HG03575 (cell line): Measurements from ENCODE around the gene RNU2-63P.
A peak's percentile ranks its signal among the peaks of the same experiment; 100 is the strongest.
"Not testable (repeated sequence)": the region's sequence is repeated elsewhere in the genome, so short reads cannot be mapped to it uniquely, and the experiment has no call there.

Experiments
- ATAC-seq: cut with Tn5 transposase; IDR thresholded peaks from one replicate; pipeline ENCODE4 v1.9.1; 2021; ENCODE audit not compliant: unreplicated experiment, insufficient number of reproducible peaks, low FRiP score; ENCODE audit errors: extremely low read depth

Gene RNU2-63P

DNA sequence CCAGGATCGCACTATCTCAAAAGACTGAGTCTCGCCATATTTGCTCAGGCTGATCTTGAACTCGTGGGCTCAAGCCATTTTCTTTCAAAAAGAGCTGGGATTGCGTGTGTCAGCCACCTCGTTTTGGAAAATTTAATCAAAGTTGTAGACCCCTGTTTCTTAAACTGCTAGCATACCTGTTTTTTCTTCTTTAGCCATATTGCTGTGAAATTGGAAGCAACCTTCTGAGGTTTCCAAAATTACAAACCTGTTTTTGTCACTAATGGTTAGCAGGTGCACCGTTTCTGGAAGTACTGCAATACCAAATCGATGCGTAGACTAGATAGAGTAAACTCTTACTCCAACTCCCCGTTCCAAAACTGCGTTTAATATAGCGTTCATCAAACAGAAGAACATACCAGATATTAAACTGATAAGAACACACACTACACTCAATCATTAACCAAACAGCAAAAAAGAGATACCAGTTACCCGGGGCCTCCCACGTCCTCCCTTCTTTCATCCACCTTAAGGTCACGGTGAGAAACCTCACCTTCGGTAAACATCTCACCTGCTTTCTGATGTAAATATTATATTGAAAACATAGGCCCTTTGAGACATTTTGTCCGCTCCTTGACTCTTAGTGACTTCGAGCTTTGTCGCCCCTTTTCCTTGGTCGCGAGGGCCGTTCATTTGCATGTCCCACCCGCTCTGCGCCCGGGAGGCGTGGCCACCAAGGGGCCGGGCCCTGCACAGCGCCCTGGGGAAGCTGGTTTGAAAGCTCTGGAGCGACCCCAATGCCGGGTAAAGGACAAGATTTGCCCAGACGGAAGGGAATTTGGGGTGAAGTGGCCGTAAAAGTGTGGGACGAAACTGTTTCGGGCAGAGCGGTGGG is at the start of gene RNU2-63P:
TSS of gene RNU2-63P (minus strand) at position 462 of the 874 bp plus-strand sequence.
- ATAC-seq = peak; percentile 81

DNA sequence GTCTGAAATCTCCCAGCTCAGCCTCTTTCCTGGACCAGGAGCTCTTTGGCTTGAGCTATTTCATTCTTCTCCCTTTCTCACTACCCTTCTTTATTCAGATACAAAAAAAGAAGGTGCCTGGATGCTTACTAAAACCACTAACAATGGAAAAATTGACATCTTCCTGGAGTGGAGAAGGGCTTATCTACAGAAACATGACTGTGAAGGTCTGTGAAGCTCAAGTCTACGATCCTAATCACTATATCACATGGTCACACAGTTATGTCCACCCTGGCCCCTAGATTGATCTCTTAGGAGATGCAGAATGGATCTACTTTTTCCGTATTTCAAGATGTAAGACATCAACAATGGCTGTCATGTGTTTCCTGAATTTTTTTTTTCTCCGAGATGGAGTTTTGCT is 44.9 kb upstream of the RNU2-63P start:
- no peak for ATAC-seq

DNA sequence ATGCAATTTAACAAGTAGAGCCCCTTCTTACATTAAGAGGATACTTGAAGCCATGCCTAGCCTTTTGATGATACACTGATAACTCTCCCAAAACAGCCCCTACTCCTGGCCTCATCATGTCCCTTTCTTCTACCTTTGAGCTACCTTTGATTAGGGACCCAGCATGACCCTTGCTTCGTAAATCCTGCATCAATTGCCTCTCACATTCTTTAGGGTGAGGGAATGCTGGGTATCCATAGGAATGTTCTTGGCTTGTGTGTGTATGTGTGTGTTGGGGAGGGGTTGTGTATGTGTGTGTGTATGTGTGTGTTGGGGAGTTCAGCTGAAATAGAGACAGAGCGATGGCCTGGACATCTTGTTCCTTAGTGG is 44.5 kb upstream of the RNU2-63P start:
- no peak for ATAC-seq

GRCh38 chr2:88059979-88060906 is 43.9 kb upstream of the RNU2-63P start:
- peak; percentile 45 for ATAC-seq

DNA sequence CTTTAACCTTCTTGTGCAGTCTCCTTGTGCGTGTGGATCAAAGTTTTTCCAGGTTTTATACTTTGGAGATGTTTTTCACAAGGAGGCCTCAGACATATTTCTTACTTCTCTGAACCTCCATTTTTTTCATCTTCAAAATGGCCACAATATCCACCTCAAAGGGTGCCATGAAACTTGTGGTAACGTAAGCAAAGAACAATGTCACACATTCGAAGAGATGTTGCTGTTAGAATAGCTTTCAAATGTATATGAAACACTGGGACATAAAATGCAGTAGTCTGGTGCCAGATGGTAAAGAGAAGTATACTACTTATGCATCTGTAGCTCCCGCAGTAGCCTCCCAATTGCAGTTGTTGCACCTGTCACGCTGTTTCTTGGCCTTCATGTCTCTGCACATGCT is 41.8 kb upstream of the RNU2-63P start:
- ATAC-seq = no peak

DNA sequence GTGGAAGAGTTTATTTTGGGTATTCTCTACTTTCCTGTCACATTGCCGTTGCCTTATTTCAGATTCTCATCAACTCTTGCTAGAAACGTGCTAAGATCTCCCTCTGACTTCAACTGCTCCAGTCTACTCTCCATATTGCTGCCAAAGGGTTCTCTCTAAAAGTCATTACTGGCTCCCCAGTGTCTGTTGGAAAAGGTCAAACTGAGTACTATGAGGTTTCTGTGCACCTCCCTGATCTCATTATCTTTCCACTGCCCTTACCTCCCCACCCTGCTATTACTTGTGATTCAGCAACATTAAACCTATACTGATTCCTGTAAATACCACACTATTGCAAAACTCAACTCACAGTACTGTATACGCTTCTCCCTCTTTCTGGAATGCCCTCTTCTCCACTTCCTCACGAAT is 41.1 kb upstream of the RNU2-63P start:
- no peak for ATAC-seq

DNA sequence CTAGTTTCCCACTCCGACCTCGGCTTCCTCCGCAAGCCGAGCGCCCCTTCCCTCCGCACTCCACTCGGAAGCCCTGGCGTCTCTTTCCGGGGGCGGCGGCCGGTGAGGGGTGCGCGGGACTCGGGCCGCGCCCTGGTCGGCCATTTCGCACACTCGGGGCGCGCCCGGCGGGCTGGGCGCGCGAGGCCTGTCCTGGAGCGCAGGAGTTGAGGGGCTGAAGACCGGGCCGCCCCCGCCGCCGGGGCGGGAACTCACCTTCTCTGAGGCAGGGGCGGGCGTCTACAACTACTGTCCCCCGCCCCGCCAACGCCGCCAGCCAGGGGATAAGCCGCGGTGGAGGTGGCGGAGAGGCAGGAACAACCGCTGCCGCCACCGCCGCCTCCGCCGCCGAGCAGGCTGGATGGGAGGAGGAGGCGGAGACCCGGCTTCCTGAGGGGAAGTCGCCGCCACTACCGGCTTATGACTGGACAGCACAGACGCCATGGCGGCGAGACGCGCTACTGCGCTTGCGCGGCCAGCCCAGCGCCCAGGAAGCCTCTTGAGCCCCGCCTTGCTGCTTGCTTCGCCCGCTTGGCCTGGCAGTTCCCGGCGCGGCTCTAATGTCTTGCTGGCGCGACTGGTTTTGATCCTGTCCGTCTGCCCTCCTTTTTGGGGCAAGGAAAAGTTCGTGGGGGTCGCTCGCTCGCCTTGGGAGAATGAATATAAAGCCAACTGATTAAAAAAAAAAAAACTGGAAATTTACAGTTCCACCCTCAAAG is 39.2 kb upstream of the RNU2-63P start, which contains the start of gene KRCC1:
TSS of gene KRCC1 (minus strand) at position 413 of the 758 bp plus-strand sequence. CDS start 27,220 bp downstream, outside the sequence.
- peak; percentile 55 for ATAC-seq

DNA sequence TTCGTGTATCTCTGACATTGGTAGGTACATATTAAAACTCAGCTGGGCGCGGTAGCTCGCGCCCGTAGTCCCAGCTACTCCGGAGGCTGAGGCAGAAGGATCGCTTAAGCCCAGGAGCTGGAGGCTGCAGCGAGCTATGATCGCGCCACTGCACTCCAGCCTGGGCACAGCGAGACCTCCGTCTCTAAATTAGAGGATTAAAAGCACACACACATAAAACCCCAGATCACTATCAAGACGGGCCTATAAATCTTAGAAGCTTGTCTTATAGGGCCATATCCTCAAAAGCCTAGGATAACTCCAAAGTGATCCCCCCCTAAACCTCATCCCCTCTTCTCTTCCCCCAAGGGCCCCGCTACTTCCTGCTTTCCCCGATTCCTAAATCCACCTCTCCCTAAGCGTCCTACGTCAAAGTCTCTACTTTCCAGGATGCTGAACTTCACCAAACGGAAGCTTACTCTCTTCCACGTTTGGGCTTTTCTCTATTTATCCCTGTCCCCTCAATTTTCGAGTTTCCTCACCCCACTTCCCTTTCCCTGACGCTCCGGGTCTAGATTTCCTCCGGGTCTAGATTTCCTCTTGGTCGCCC is 38.5 kb upstream of the RNU2-63P start:
- no peak for ATAC-seq

- no peak for ATAC-seq
Observed at GRCh38 chr2:88053934-88054781, 37.8 kb upstream of the RNU2-63P start.

GRCh38 chr2:88053296-88053695 is 36.9 kb upstream of the RNU2-63P start:
- ATAC-seq = no peak

GRCh38 chr2:88051792-88052191 is 35.4 kb upstream of the RNU2-63P start:
- ATAC-seq = no peak

GRCh38 chr2:88049622-88050021 is 33.3 kb upstream of the RNU2-63P start:
- no peak for ATAC-seq

DNA sequence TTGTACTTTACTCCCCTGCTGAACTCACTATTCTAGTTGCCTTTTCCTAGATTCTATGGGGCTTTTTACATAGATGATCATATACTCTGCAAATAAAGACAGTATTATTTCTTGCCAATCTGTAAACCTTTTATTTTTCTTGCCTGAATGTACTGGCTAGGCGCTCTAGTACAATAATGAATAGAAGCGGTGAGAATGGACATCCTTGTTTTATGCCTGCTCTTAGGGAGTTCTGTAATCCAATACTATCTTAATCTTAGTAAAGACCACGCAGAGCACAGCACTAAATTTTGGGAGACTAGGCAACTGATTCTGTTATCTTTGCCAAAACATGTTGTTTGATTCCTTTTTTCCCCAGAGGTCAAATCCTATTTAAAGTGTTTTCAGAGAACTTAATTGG is 32.2 kb upstream of the RNU2-63P start:
- ATAC-seq = no peak

GRCh38 chr2:88045561-88045960 is 29.2 kb upstream of the RNU2-63P start:
- ATAC-seq = not testable (repeated sequence)

GRCh38 chr2:88042476-88042875 is 26.1 kb upstream of the RNU2-63P start:
- ATAC-seq = no peak

DNA sequence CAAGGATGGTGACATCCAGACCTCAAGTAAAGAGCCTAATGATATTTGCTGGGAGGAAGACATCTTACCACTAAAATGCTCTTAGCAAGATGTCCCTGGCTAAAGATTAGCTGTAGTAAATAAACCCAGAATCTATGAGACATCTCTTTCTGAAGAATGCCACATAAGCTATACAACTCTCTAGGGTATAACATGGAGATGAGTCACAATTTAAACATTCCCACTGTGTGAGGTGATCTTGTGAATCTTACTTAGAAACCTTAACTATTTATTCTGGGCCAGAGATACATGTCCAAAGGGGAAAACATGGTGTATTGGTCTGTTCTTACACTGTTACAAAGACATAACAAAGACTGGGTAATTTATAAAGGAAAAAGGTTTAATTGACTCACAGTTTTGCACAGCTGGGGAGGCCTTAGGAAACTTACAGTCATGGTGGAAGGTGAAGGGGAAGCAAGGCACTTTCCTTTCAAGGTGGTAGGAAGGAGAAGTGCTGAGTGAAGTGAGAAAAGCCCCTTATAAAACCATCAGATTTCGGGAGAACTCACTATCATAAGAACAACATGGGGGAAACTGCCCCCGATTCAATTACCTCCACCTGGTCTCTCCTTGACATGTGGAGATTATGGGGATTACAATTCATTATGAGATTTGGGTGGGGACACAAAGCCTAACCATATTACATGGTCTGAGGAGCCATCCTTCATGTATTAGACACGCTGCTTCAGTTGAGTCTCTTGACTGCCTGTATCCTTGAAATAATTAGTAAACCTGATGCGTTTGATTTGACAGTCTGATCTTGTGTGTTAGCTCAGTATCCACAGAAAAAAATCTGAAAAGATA is 22.1 kb upstream of the RNU2-63P start:
- no peak for ATAC-seq

DNA sequence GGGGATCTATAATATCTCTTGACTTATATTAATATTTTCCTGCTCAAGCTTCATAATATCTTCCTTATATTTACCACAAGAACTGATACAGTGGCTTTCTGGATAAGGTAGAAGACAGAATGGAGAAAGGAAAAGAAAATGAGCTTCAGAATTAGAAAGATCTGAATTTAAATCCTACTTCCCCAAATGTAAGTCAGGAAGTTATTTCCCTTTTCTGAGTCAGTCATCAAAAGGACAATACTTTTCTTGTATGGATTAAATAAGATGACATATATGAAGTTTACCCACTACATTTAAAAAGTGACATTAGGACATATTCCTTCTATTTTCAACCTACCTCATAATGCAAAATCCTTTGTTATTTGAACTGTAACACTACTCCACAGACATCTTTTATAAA is 20.3 kb upstream of the RNU2-63P start:
- ATAC-seq = no peak
